ENCODE measurements around the gene MB21D2. TPM values are rescaled to one million over a fixed set of nuclear protein-coding genes. Genes with fewer than 3 reads are reported as not detected.

MB21D2 gene
- total and polyA plus RNA-seq, 2 donors (not counting 1 experiment from before 2014, with no cell fraction given), result 0.03 to 0.20 TPM

DNA sequence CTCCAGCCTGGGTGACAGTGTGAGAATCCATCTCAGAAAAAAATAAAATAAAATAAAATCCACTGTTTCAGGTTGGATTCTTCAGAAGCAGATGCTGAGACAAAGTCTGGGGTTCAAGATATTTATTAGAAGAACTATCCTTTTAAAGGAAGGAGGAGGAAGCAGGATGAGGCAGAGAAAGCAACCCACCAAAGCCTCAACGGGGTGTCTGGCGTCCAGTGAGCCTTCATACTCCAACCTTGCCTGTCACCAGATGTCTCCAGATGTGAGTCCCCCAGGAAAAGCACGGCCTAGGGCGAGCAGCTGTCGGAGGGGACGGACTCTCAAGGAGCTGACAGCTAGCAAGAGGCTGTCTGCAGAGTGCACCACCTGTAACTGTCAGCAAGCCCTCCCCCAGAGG is 37.3 kb downstream of the MB21D2 start:
- H3K4me1 Mint-ChIP-seq, result no peaks in the 10 kb centered on the region
- H3K27me3 Mint-ChIP-seq, result peaks cover 4% of the 10 kb centered on the region
- Histone ChIP-seq H3K4me2 (replicated peaks; ENCODE audit: low read depth, low read length, poor library complexity, severe bottlenecking) (no peak overlapping the region), H3K79me2 (ENCODE audit: control insufficient read depth, insufficient read depth, low read length) (no peaks in the 10 kb centered on the region), H2AFZ (ENCODE audit: insufficient read depth, low read depth, low read length, poor library complexity, severe bottlenecking) (no peak overlapping the region), H4K20me1 (ENCODE audit: control insufficient read depth, insufficient read depth, low read length, poor library complexity, severe bottlenecking) (no peaks in the 10 kb centered on the region), H3K4me3 (ENCODE audit: control extremely low read depth in 1 of 5, extremely low read depth in 1 of 5, insufficient read depth in 1 of 5, low read depth in 2 of 5, low read length in 4 of 5) (no peak overlapping the region), H3K9me3 (ENCODE audit: control extremely low read depth in 1 of 3, control insufficient read depth in 2 of 3, insufficient read depth in 1 of 3, low read length in 2 of 3) (no peaks in the 10 kb centered on the region), H3K27me3 (replicated peaks in 1 of 4; ENCODE audit: control extremely low read depth in 1 of 4, control insufficient read depth in 3 of 4, insufficient read depth in 4 of 4, low read length in 3 of 4) (no peaks in the 10 kb centered on the region), H3K9ac (ENCODE audit: low read length) (no peak overlapping the region), H3K27ac (ENCODE audit: low read length in 2 of 2) (no peak overlapping the region), H3K36me3 (replicated peaks in 1 of 2; ENCODE audit: control extremely low read depth in 1 of 2, control insufficient read depth in 1 of 2, extremely low read depth in 1 of 2, insufficient read depth in 2 of 2, low read length in 1 of 2) (no peaks in the 10 kb centered on the region), H3K4me1 (ENCODE audit: control insufficient read depth in 2 of 2, insufficient read depth in 2 of 2, low read length in 2 of 2) (no peaks in the 10 kb centered on the region)
- no peak for TF ChIP-seq EZH2 (IDR thresholded peaks at IDR 0.05; ENCODE audit: borderline replicate concordance, insufficient read depth, low read depth, low read length, poor library complexity, severe bottlenecking)
- TF ChIP-seq, protein P1, sequence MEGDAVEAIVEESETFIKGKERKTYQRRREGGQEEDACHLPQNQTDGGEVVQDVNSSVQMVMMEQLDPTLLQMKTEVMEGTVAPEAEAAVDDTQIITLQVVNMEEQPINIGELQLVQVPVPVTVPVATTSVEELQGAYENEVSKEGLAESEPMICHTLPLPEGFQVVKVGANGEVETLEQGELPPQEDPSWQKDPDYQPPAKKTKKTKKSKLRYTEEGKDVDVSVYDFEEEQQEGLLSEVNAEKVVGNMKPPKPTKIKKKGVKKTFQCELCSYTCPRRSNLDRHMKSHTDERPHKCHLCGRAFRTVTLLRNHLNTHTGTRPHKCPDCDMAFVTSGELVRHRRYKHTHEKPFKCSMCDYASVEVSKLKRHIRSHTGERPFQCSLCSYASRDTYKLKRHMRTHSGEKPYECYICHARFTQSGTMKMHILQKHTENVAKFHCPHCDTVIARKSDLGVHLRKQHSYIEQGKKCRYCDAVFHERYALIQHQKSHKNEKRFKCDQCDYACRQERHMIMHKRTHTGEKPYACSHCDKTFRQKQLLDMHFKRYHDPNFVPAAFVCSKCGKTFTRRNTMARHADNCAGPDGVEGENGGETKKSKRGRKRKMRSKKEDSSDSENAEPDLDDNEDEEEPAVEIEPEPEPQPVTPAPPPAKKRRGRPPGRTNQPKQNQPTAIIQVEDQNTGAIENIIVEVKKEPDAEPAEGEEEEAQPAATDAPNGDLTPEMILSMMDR (IDR thresholded peaks at IDR 0.05), result no peak
- H3K4me3 Mint-ChIP-seq, result no peak overlapping the region
- ChIA-PET CTCF (no interaction called here), POLR2A (no interaction called here)
- no peaks in the 10 kb centered on the region for H3K9me3 Mint-ChIP-seq (ENCODE audit: insufficient read depth)
- intact Hi-C loops (cut with micrococcal nuclease), result no loop called here
- DNase-seq (no peak), ATAC-seq (ENCODE audit: low read depth) (no peak)
- no peak overlapping the region for H3K27ac Mint-ChIP-seq
- WGBS (ENCODE audit: insufficient coverage), result 80% methylated on average over 6 of the region's 6 CpGs

DNA sequence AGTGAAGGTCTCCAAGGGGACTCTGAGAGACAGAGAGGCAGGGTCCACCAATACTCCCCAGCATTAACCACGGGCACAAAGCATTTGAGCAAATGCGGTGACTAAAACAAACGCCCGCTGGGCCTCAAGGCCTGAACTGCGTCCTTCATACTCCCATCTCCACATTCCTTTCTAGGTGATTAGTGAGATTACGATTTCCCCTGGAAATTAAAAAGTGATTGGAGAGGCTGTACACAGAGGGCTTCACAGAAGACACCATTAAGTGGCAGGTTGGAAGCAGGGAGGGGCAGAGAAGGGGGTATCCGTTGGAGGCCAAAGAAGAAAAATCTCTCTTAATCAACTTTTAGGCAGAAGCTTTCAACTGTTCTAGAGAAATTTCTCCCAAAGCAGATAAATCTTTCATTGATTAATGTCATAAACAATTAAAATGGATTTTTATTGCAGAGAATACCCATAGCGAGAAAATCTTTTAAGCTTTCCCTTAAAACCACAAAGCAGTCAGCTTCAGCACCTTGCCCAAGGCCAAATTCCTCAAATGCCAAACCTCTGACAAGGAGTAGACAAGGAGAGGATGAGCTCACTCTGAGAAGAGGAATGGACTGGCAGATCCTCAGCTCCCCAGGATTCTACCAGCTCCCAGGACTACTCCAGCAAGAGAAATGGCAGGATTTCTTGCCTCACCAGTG is 38.2 kb downstream of the MB21D2 start:
- no peaks in the 10 kb centered on the region for H3K36me3 ChIP-seq (replicated peaks in 1 of 2; ENCODE audit: control extremely low read depth in 1 of 2, control insufficient read depth in 1 of 2, extremely low read depth in 1 of 2, insufficient read depth in 2 of 2, low read length in 1 of 2)
- H3K79me2 ChIP-seq (ENCODE audit: control insufficient read depth, insufficient read depth, low read length), result no peaks in the 10 kb centered on the region
- CTCF ChIA-PET, result interaction anchor here (0.6 kb wide), 1 partner anchor 1562 kb away, joined by 4 read pairs; no protein-coding TSS in a partner anchor
- no peak overlapping the region for H2AFZ ChIP-seq (ENCODE audit: insufficient read depth, low read depth, low read length, poor library complexity, severe bottlenecking)
- H3K27me3 Mint-ChIP-seq, result peaks cover 8% of the 10 kb centered on the region
- H3K27ac Mint-ChIP-seq, result no peak overlapping the region
- intact Hi-C loops (cut with micrococcal nuclease), result no loop called here
- DNase-seq (no peak), ATAC-seq (ENCODE audit: low read depth) (no peak)
- H3K4me2 ChIP-seq (replicated peaks; ENCODE audit: low read depth, low read length, poor library complexity, severe bottlenecking), result no peak overlapping the region
- H4K20me1 ChIP-seq (ENCODE audit: control insufficient read depth, insufficient read depth, low read length, poor library complexity, severe bottlenecking), result no peaks in the 10 kb centered on the region
- no peaks in the 10 kb centered on the region for H3K9me3 ChIP-seq (ENCODE audit: control extremely low read depth in 1 of 3, control insufficient read depth in 2 of 3, insufficient read depth in 1 of 3, low read length in 2 of 3)
- POLR2A ChIA-PET, result no interaction called here
- no peak overlapping the region for H3K9ac ChIP-seq (ENCODE audit: low read length)
- no peaks in the 10 kb centered on the region for H3K27me3 ChIP-seq (replicated peaks in 1 of 4; ENCODE audit: control extremely low read depth in 1 of 4, control insufficient read depth in 3 of 4, insufficient read depth in 4 of 4, low read length in 3 of 4)
- no peak overlapping the region for H3K27ac ChIP-seq (ENCODE audit: low read length in 2 of 2)
- WGBS (ENCODE audit: insufficient coverage), result no CpG with 5 or more reads among the region's 8 CpGs
- H3K9me3 Mint-ChIP-seq (ENCODE audit: insufficient read depth), result no peaks in the 10 kb centered on the region
- no peak overlapping the region for H3K4me3 Mint-ChIP-seq
- no peaks in the 10 kb centered on the region for H3K4me1 Mint-ChIP-seq
- H3K4me3 ChIP-seq (ENCODE audit: control extremely low read depth in 1 of 5, extremely low read depth in 1 of 5, insufficient read depth in 1 of 5, low read depth in 2 of 5, low read length in 4 of 5), result no peak overlapping the region
- TF ChIP-seq, protein P1 (IDR thresholded peaks at IDR 0.05), result no peak
- no peak for TF ChIP-seq EZH2 (IDR thresholded peaks at IDR 0.05; ENCODE audit: borderline replicate concordance, insufficient read depth, low read depth, low read length, poor library complexity, severe bottlenecking)
- no peaks in the 10 kb centered on the region for H3K4me1 ChIP-seq (ENCODE audit: control insufficient read depth in 2 of 2, insufficient read depth in 2 of 2, low read length in 2 of 2)

Data from B cell (primary cell).